ENCODE results near the gene EMC6. TPM values are rescaled to one million over a fixed set of nuclear protein-coding genes. Genes with fewer than 3 reads are reported as not detected.

Gene EMC6
- total RNA-seq, 1 experiment from 2014 or later, result 62.4 TPM

DNA sequence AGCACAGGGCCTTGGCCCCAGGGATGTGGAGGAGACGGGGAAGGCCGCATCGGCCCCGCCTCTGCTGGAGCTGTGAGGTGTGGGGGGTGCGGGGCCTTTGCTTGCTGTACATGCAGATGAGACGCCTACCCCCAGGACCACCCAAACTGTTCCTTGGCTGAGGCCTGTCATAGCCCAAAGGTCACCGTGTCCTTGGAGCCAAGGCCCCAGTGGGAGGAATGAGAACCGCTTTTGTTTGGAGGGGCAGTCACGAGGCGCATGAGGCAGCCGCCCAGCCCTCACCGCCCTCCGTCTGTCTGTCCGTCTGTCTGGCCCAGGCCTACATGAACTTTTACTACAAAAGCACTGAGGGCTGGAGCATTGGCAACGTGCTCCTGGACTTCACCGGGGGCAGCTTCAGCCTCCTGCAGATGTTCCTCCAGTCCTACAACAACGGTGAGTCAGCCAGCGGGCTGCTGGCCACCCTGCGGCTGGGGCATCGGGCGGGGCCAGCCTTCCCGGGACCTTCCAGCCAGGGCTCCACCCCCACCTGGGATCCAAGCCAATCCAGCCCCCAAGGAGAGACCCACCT lies 9.0 kb upstream of the EMC6 start:
- no peak overlapping the region for H2AFZ ChIP-seq (ENCODE audit: low read depth, low read length, poor library complexity, severe bottlenecking)
- no TSS peak for BruUV-seq (replicated peaks)
- TF ChIP-seq, protein P1, sequence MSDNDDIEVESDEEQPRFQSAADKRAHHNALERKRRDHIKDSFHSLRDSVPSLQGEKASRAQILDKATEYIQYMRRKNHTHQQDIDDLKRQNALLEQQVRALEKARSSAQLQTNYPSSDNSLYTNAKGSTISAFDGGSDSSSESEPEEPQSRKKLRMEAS (IDR thresholded peaks at IDR 0.05), result no peak
- TF ChIP-seq, protein P2, sequence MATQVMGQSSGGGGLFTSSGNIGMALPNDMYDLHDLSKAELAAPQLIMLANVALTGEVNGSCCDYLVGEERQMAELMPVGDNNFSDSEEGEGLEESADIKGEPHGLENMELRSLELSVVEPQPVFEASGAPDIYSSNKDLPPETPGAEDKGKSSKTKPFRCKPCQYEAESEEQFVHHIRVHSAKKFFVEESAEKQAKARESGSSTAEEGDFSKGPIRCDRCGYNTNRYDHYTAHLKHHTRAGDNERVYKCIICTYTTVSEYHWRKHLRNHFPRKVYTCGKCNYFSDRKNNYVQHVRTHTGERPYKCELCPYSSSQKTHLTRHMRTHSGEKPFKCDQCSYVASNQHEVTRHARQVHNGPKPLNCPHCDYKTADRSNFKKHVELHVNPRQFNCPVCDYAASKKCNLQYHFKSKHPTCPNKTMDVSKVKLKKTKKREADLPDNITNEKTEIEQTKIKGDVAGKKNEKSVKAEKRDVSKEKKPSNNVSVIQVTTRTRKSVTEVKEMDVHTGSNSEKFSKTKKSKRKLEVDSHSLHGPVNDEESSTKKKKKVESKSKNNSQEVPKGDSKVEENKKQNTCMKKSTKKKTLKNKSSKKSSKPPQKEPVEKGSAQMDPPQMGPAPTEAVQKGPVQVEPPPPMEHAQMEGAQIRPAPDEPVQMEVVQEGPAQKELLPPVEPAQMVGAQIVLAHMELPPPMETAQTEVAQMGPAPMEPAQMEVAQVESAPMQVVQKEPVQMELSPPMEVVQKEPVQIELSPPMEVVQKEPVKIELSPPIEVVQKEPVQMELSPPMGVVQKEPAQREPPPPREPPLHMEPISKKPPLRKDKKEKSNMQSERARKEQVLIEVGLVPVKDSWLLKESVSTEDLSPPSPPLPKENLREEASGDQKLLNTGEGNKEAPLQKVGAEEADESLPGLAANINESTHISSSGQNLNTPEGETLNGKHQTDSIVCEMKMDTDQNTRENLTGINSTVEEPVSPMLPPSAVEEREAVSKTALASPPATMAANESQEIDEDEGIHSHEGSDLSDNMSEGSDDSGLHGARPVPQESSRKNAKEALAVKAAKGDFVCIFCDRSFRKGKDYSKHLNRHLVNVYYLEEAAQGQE (IDR thresholded peaks at IDR 0.05; ENCODE audit: low read depth), result no peak
- TF ChIP-seq RAD21 (IDR thresholded peaks at IDR 0.05; ENCODE audit: low read depth) (no peak), YY1 (IDR thresholded peaks at IDR 0.05; ENCODE audit: extremely low read depth, insufficient replicate concordance, low read depth, low read length) (no peak), FOSL1 (IDR thresholded peaks at IDR 0.05; ENCODE audit: low read depth) (peak; percentile 47; the same call in 1 of the 2 replicates), EZH2 (IDR thresholded peaks at IDR 0.05) (no peak), EGR1 (IDR thresholded peaks at IDR 0.05; ENCODE audit: low read depth) (no peak), POLR2A (IDR thresholded peaks at IDR 0.05; ENCODE audit: borderline replicate concordance, extremely low read depth, insufficient read depth, insufficient read length) (no peak), SP1 (IDR thresholded peaks at IDR 0.05; ENCODE audit: low read depth) (peak; percentile 41), POLR2AphosphoS5 (IDR thresholded peaks at IDR 0.05; ENCODE audit: low read depth, low read length) (peak; percentile 53), JUND (IDR thresholded peaks at IDR 0.05) (no peak; the same call in 1 of the 2 replicates)
- TF ChIP-seq, protein P3, sequence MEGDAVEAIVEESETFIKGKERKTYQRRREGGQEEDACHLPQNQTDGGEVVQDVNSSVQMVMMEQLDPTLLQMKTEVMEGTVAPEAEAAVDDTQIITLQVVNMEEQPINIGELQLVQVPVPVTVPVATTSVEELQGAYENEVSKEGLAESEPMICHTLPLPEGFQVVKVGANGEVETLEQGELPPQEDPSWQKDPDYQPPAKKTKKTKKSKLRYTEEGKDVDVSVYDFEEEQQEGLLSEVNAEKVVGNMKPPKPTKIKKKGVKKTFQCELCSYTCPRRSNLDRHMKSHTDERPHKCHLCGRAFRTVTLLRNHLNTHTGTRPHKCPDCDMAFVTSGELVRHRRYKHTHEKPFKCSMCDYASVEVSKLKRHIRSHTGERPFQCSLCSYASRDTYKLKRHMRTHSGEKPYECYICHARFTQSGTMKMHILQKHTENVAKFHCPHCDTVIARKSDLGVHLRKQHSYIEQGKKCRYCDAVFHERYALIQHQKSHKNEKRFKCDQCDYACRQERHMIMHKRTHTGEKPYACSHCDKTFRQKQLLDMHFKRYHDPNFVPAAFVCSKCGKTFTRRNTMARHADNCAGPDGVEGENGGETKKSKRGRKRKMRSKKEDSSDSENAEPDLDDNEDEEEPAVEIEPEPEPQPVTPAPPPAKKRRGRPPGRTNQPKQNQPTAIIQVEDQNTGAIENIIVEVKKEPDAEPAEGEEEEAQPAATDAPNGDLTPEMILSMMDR (IDR thresholded peaks at IDR 0.05 in 2 of 3, conservative IDR thresholded peaks at IDR 0.05 in 1 of 3; ENCODE audit: borderline replicate concordance in 1 of 3, insufficient read depth in 1 of 3, low read depth in 2 of 3, low read length in 2 of 3), result peak in 1 of 3 experiments; percentile 11; a peak in 1 of 6 replicates
- no peak overlapping the region for H3K4me3 ChIP-seq (replicated peaks in 1 of 2; ENCODE audit: low read depth in 1 of 2, low read length in 2 of 2)
- POLR2A ChIA-PET, result interaction anchor here (1.1 kb wide), 1 partner anchor 23 kb away, joined by 4 read pairs; the partner anchor contains the start of genes CTNS and SHPK
- no peak for DNase-seq (ENCODE audit: low read depth, low spot score)
- H3K9ac ChIP-seq (ENCODE audit: low read length), result peak overlapping the region; percentile 23; the same call in 1 of the 2 replicates
- CTCF ChIA-PET, result interaction anchor here (0.6 to 1.2 kb wide), 2 partner anchors 12 to 14 kb away, joined by 3 to 4 read pairs; no protein-coding TSS in a partner anchor
- peak; percentile 77 for ATAC-seq
- no peaks in the 10 kb centered on the region for H3K36me3 ChIP-seq (ENCODE audit: control insufficient read depth in 1 of 2, insufficient read depth in 2 of 2, low read length in 2 of 2)
- peak overlapping the region; percentile 70 for H3K27ac ChIP-seq (ENCODE audit: low read depth, low read length)
- H4K20me1 ChIP-seq (ENCODE audit: insufficient read depth), result no peaks in the 10 kb centered on the region
- no peaks in the 10 kb centered on the region for H3K27me3 ChIP-seq (ENCODE audit: insufficient read depth, low read length)
- H3K9me2 ChIP-seq (ENCODE audit: insufficient read depth), result no peaks in the 10 kb centered on the region
- no peaks in the 10 kb centered on the region for H3K9me3 ChIP-seq (ENCODE audit: control insufficient read depth in 1 of 2, insufficient read depth in 1 of 2, low read depth in 1 of 2, low read length in 2 of 2)
- peaks cover 12 to 16% of the 10 kb centered on the region in 2 experiments for H3K4me1 ChIP-seq (ENCODE audit: control insufficient read depth in 1 of 2, insufficient read depth in 2 of 2, low read length in 2 of 2)
- H3K79me2 ChIP-seq (ENCODE audit: insufficient read depth, low read length), result no peaks in the 10 kb centered on the region
- intact Hi-C loops (cut with micrococcal nuclease), result no loop called here
- peak overlapping the region; percentile 55 for H3K4me2 ChIP-seq (ENCODE audit: low read length)
- RAD21 ChIA-PET (ENCODE audit: low non-redundant PET in 1 of 2, low total read pairs in 2 of 2, uncharacterized antibody in 2 of 2, unreplicated experiment in 2 of 2), result no interaction called here
